MM.1S (cell line): Measurements from ENCODE around the gene C1orf116.

ENCODE experiments used
- CTCF ChIP-seq: fragments of 300-600 bp; sonication (generic); IDR thresholded peaks from 2 replicates; pipeline ENCODE4 v1.5.1; 2016; ENCODE audit warnings: antibody characterized with exemption, low read length, mixed read lengths
- EZH2phosphoT487 ChIP-seq: fragments of 300-600 bp; sonication (generic); IDR thresholded peaks from 2 replicates; pipeline ENCODE4 v1.6.1; 2018; ENCODE audit warnings: antibody characterized with exemption, low read length

GRCh38 chr1:207073906-207074820, 41.6 kb upstream of the C1orf116 start:
- TF ChIP-seq CTCF (no peak), EZH2phosphoT487 (no peak)
